Erythroblast (primary cell): Measurements from ENCODE around the gene LIN7A.

Experiments
- GATA1 ChIP-seq: IDR thresholded peaks from 2 replicates; pipeline ENCODE4 v1.6.1; 2011; ENCODE audit warnings: low read depth, mild to moderate bottlenecking, control low read depth, low read length, moderate library complexity
- POLR2A ChIP-seq: IDR thresholded peaks from 2 replicates; pipeline ENCODE4 v1.6.1; 2011; ENCODE audit warnings: mild to moderate bottlenecking, low read length

DNA sequence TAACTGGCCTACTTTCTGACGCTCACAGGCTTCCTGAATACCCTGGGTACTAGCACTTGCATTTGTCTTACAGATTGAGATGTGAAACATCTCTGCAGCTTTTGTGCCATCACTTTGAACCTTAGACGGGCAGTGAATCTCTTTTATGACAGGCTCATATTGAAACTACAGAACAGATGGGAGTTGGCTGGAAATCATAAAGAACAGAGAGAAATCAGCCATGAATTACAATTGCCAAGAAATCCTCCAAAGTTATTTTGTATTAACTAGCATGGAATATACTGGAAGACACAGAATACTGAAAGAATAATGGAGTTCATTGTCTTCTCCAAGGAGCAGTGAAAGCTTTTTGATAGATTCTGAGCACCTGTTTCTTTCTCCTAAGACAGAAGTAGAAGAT is 188.3 kb downstream of the LIN7A start:
- TF ChIP-seq POLR2A = no peak
- TF ChIP-seq GATA1 = no peak
